Activated T-cell treated with anti-CD3 and anti-CD28 coated beads for 24 hours (primary cell): Measurements from ENCODE around the gene CIAO2A.
"Not testable (repeated sequence)": the region's sequence is repeated elsewhere in the genome, so short reads cannot be mapped to it uniquely, and the experiment has no call there.

ENCODE experiments used
- DNase-seq: peaks from one replicate; pipeline ENCODE4 v3.0.0-alpha.2; 2020; ENCODE audit warnings: low read depth

Gene CIAO2A

GRCh38 chr15:64111679-64112050 lies 18.0 kb upstream of the CIAO2A start:
- no peak for DNase-seq

- DNase-seq, result no peak
Measured at GRCh38 chr15:64110950-64111678, 17.5 kb upstream of the CIAO2A start.

- not testable (repeated sequence) for DNase-seq
Measured at GRCh38 chr15:64110108-64110701, 16.6 kb upstream of the CIAO2A start.

GRCh38 chr15:64107337-64107736 lies 13.7 kb upstream of the CIAO2A start:
- no peak for DNase-seq

GRCh38 chr15:64105113-64105704 lies 11.6 kb upstream of the CIAO2A start:
- DNase-seq, result no peak

GRCh38 chr15:64102497-64102896 lies 8.9 kb upstream of the CIAO2A start:
- no peak for DNase-seq

GRCh38 chr15:64100958-64101357 lies 7.3 kb upstream of the CIAO2A start:
- no peak for DNase-seq

- DNase-seq, result no peak
Measured at GRCh38 chr15:64099379-64099778, 5.7 kb upstream of the CIAO2A start.

- DNase-seq, result no peak
Measured at GRCh38 chr15:64096668-64097384, 3.2 kb upstream of the CIAO2A start.

- DNase-seq, result peak; percentile 98
Measured at GRCh38 chr15:64095795-64096667, 2.4 kb upstream of the CIAO2A start, which contains the start of gene SNX1. Gene SNX1 (plus strand): TSS chr15:64095982. CDS start chr15:64096014, 32 bp downstream.

- DNase-seq, result no peak
Measured at GRCh38 chr15:64095431-64095794, 1.8 kb upstream of the CIAO2A start.

GRCh38 chr15:64092864-64093626 lies 593 bp downstream of the CIAO2A start:
- peak; percentile 22 for DNase-seq

- DNase-seq, result no peak
Measured at GRCh38 chr15:64092075-64092820, 1.4 kb downstream of the CIAO2A start.

- no peak for DNase-seq
Measured at GRCh38 chr15:64090527-64090926, 3.1 kb downstream of the CIAO2A start.

GRCh38 chr15:64089543-64090280 lies 3.9 kb downstream of the CIAO2A start:
- DNase-seq, result no peak

GRCh38 chr15:64082757-64083156 lies 10.9 kb downstream of the CIAO2A start:
- no peak for DNase-seq

GRCh38 chr15:64073496-64073895 lies 20.1 kb downstream of the CIAO2A start:
- not testable (repeated sequence) for DNase-seq

- DNase-seq, result no peak
Measured at GRCh38 chr15:64072812-64073211, 20.8 kb downstream of the CIAO2A start.

GRCh38 chr15:64071931-64072765 lies 21.5 kb downstream of the CIAO2A start:
- DNase-seq, result no peak
